Activated CD8-positive, alpha-beta T cell treated with anti-CD3 and anti-CD28 coated beads for 36 hours (primary cell): ENCODE data around the gene PET100. TPM values are rescaled to one million over a fixed set of nuclear protein-coding genes. Genes with fewer than 3 reads are reported as not detected.

Experiments used
- ATAC-seq: fragments of 200-7000 bp; cut with Tn5 transposase; one replicate; pipeline ENCODE4 v1.10.0; 2021; ENCODE audit warnings: mild to moderate bottlenecking, moderate library complexity
- CTCF ChIA-PET: fragments of 350-600 bp; sonication (Branson Sonifier 250); formaldehyde crosslinking; loops from one replicate; lab custom pipeline; 2021; ENCODE audit warnings: antibody characterized with exemption; lab: Charles Lee
- POLR2A ChIA-PET: fragments of 350-600 bp; sonication (Branson Sonifier 250); formaldehyde crosslinking; loops from one replicate; lab custom pipeline; 2021; ENCODE audit warnings: antibody characterized with exemption; lab: Charles Lee
- DNase-seq: peaks from one replicate; pipeline ENCODE4 v3.0.0-alpha.2; 2020
- H3K27ac Mint-ChIP-seq: one replicate; pipeline ENCODE4 v1.8.0; 2021; ENCODE audit warnings: mild to moderate bottlenecking, mixed read lengths
- H3K27me3 Mint-ChIP-seq: one replicate; pipeline ENCODE4 v1.8.0; 2021; ENCODE audit warnings: mixed read lengths
- H3K36me3 Mint-ChIP-seq: one replicate; pipeline ENCODE4 v1.8.0; 2021; ENCODE audit warnings: low read depth, mixed read lengths
- H3K4me1 Mint-ChIP-seq: one replicate; pipeline ENCODE4 v1.8.0; 2021; ENCODE audit warnings: low read depth, mixed read lengths
- H3K4me3 Mint-ChIP-seq: one replicate; pipeline ENCODE4 v1.8.0; 2021; ENCODE audit warnings: mild to moderate bottlenecking, moderate library complexity, mixed read lengths
- H3K9me3 Mint-ChIP-seq: one replicate; pipeline ENCODE4 v1.8.0; 2021; ENCODE audit warnings: mixed read lengths
- intact Hi-C: fragments of 100-400 bp; cut with micrococcal nuclease; formaldehyde crosslinking; loops from one replicate; pipeline ENCODE4 v1.10.0; 2022
- total RNA-seq, 2 experiments: library from RNA; stranded (reverse); gene quantifications; one replicate each; pipeline ENCODE4 v1.2.3, GENCODE V29; 2021
- TF ChIP-seq, protein P1 (sequence below): fragments of 200-600 bp; IDR thresholded peaks from one replicate; pipeline ENCODE4 v1.8.0; 2022; ENCODE audit warnings: antibody characterized with exemption, mild to moderate bottlenecking

PET100 gene
- total RNA-seq, 2 experiments from 2014 or later, result 71.8 to 83.3 TPM

DNA sequence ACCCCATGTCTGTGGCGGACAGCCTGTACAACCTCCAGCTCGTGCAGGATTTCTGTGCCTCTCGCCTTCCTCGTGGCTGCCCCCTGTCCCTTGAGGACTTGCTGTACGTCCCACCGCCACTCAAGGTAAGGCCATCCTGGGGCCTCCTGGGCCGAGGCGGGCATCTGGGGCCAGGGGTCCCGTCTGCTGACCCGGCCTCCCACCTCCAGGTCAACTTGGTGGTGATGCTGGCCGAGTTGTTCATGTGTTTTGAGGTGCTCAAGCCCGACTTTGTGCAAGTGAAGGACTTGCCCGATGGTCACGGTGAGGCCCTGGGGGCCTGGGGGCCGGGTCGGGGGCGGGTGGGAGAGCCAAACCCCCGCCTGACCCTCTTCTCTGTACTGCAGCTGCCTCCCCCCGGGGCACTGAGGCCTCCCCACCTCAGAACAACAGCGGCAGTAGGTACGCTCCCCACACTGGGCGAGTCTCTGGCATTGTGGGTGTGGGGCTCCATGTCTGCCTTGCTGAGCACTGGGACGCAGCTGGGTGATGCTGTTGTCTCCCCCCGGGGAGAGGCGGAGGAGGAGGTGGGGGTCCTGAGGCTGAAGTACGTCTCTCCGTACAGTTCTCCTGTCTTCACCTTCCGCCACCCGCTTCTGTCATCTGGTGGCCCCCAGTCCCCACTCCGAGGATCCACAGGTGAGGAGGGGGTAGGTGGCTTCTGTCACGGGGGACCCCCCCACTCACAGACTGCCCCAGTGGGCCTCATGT lies 18.9 kb upstream of the PET100 start:
- intact Hi-C loops, result no loop called here
- ChIA-PET CTCF (no interaction called here), POLR2A (no interaction called here)
- no peak for ATAC-seq
- H3K4me3 Mint-ChIP-seq, result no peak overlapping the region
- H3K27ac Mint-ChIP-seq, result no peak overlapping the region
- H3K9me3 Mint-ChIP-seq, result no peaks in the 10 kb centered on the region
- no peaks in the 10 kb centered on the region for H3K4me1 Mint-ChIP-seq
- H3K36me3 Mint-ChIP-seq, result no peaks in the 10 kb centered on the region
- no peak for DNase-seq
- no peaks in the 10 kb centered on the region for H3K27me3 Mint-ChIP-seq
- TF ChIP-seq, protein P1, sequence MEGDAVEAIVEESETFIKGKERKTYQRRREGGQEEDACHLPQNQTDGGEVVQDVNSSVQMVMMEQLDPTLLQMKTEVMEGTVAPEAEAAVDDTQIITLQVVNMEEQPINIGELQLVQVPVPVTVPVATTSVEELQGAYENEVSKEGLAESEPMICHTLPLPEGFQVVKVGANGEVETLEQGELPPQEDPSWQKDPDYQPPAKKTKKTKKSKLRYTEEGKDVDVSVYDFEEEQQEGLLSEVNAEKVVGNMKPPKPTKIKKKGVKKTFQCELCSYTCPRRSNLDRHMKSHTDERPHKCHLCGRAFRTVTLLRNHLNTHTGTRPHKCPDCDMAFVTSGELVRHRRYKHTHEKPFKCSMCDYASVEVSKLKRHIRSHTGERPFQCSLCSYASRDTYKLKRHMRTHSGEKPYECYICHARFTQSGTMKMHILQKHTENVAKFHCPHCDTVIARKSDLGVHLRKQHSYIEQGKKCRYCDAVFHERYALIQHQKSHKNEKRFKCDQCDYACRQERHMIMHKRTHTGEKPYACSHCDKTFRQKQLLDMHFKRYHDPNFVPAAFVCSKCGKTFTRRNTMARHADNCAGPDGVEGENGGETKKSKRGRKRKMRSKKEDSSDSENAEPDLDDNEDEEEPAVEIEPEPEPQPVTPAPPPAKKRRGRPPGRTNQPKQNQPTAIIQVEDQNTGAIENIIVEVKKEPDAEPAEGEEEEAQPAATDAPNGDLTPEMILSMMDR, result no peak

- Mint-ChIP-seq H3K27me3 (no peaks in the 10 kb centered on the region), H3K4me3 (no peak overlapping the region), H3K9me3 (no peaks in the 10 kb centered on the region), H3K36me3 (no peaks in the 10 kb centered on the region), H3K4me1 (no peaks in the 10 kb centered on the region), H3K27ac (no peak overlapping the region)
- DNase-seq, result no peak
- no peak for ATAC-seq
- intact Hi-C loops, result no loop called here
- TF ChIP-seq, protein P1, result no peak
- POLR2A ChIA-PET, result no interaction called here
- CTCF ChIA-PET, result no interaction called here
Measured at GRCh38 chr19:7611541-7612279, 17.9 kb upstream of the PET100 start.

- H3K27me3 Mint-ChIP-seq, result no peaks in the 10 kb centered on the region
- DNase-seq, result no peak
- ChIA-PET CTCF (no interaction called here), POLR2A (no interaction called here)
- peaks cover 6% of the 10 kb centered on the region for H3K36me3 Mint-ChIP-seq
- H3K27ac Mint-ChIP-seq, result no peak overlapping the region
- intact Hi-C loops, result no loop called here
- H3K4me3 Mint-ChIP-seq, result no peak overlapping the region
- no peak for ATAC-seq
- H3K4me1 Mint-ChIP-seq, result no peaks in the 10 kb centered on the region
- TF ChIP-seq, protein P1, result no peak
- H3K9me3 Mint-ChIP-seq, result no peaks in the 10 kb centered on the region
Measured at GRCh38 chr19:7612282-7613274, 17.0 kb upstream of the PET100 start.

- H3K36me3 Mint-ChIP-seq, result peaks cover 14% of the 10 kb centered on the region
- no peaks in the 10 kb centered on the region for H3K27me3 Mint-ChIP-seq
- H3K27ac Mint-ChIP-seq, result no peak overlapping the region
- DNase-seq (no peak), ATAC-seq (no peak)
- H3K4me1 Mint-ChIP-seq, result no peaks in the 10 kb centered on the region
- CTCF ChIA-PET, result no interaction called here
- POLR2A ChIA-PET, result no interaction called here
- TF ChIP-seq, protein P1, result no peak
- H3K9me3 Mint-ChIP-seq, result no peaks in the 10 kb centered on the region
- intact Hi-C loops, result no loop called here
- H3K4me3 Mint-ChIP-seq, result no peak overlapping the region
Measured at GRCh38 chr19:7614859-7615741, 14.5 kb upstream of the PET100 start.
